Endothelial cell of umbilical vein (primary cell): ENCODE measurements around the gene GSTK1. TPM values are rescaled to one million over a fixed set of nuclear protein-coding genes. Genes with fewer than 3 reads are reported as not detected.

Experiments
- BruUV-seq: library from RNA; stranded (reverse); fragments of 400-500 nt; replicated peaks from 2 replicates; lab custom pipeline; 2021; lab: Mats Ljungman, UMichigan
- CTCF ChIA-PET: fragments of 300-600, 350-600 bp; sonication (Branson Sonifier 250); formaldehyde crosslinking; loops from one replicate; lab custom pipeline; 2021; ENCODE audit warnings: antibody characterized with exemption, inconsistent platforms; lab: Charles Lee
- POLR2A ChIA-PET: fragments of 300-600, 350-600 bp; sonication (Branson Sonifier 250); formaldehyde crosslinking; loops from one replicate; lab custom pipeline; 2021; ENCODE audit warnings: antibody characterized with exemption, inconsistent platforms; lab: Charles Lee
- DNase-seq: peaks from one replicate; pipeline ENCODE4 v3.0.0-alpha.2; 2011; ENCODE audit warnings: low read depth, low spot score
- FAIRE-seq: peaks from 2 replicates; lab custom pipeline; 2011; peaks lifted over from hg19 to GRCh38; lab: Jason Lieb, UNC
- H2AFZ ChIP-seq: 2 replicates; pipeline ENCODE4 v1.6.0; 2012; ENCODE audit warnings: low read depth, low read length, control low read depth, inconsistent platforms
- H3K27ac ChIP-seq: 2 replicates; pipeline ENCODE4 v1.5.1; 2011; ENCODE audit warnings: low read depth, mild to moderate bottlenecking, control low read depth, low read length, moderate library complexity; ENCODE audit not compliant: insufficient read depth
- H3K27me3 ChIP-seq, 2 experiments: 2 replicates each; pipeline versions ENCODE4 v1.6.0 to v1.6.1; 2011; ENCODE audit warnings: low read length in 2 of 2, mixed read lengths in 1 of 2; ENCODE audit not compliant: control insufficient read depth in 2 of 2, insufficient read depth in 2 of 2
- H3K36me3 ChIP-seq, 2 experiments: 2 replicates in 1 of 2; 3 replicates in 1 of 2; pipeline ENCODE4 v1.5.1; 2011; ENCODE audit warnings: low read length in 2 of 2, mild to moderate bottlenecking in 1 of 2, moderate library complexity in 1 of 2; ENCODE audit not compliant: control insufficient read depth in 2 of 2, insufficient read depth in 2 of 2; ENCODE audit errors: extremely low read depth in 1 of 2
- H3K4me1 ChIP-seq: 3 replicates; pipeline ENCODE4 v1.5.1; 2011; ENCODE audit warnings: mild to moderate bottlenecking, low read length; ENCODE audit not compliant: control insufficient read depth, insufficient read depth; ENCODE audit errors: extremely low read depth
- H3K4me2 ChIP-seq: 2 replicates; pipeline ENCODE4 v1.6.1; 2011; ENCODE audit warnings: low read length, control low read depth, mixed read lengths; ENCODE audit not compliant: insufficient read depth
- H3K4me3 ChIP-seq, 3 experiments: fragments of 200-600 bp in 1 of 3; sonication (generic), shearing (Covaris generic) in 1 of 3; replicated peaks in 1 of 3; 2 replicates each; pipeline ENCODE4 v1.5.1; 2011 to 2016; ENCODE audit warnings: control low read depth in 3 of 3, low read length in 3 of 3, mild to moderate bottlenecking in 2 of 3, inconsistent platforms in 1 of 3, low read depth in 1 of 3, moderate library complexity in 1 of 3; ENCODE audit not compliant: insufficient read depth in 1 of 3
- H3K79me2 ChIP-seq: 2 replicates; pipeline ENCODE4 v1.6.0; 2012; ENCODE audit warnings: low read length, inconsistent platforms; ENCODE audit not compliant: control insufficient read depth, insufficient read depth
- H3K9ac ChIP-seq: replicated peaks from 2 replicates; pipeline ENCODE3; 2011; ENCODE audit warnings: low read length, control low read depth; ENCODE audit not compliant: insufficient read depth; ENCODE audit errors: extremely low read depth
- H3K9me1 ChIP-seq: replicated peaks from 3 replicates; pipeline ENCODE4 v1.6.0; 2011; ENCODE audit warnings: mild to moderate bottlenecking, low read length; ENCODE audit not compliant: control insufficient read depth, insufficient read depth; ENCODE audit errors: extremely low read depth
- H3K9me3 ChIP-seq: replicated peaks from 2 replicates; pipeline ENCODE4 v1.5.1; 2012; ENCODE audit warnings: low read length, inconsistent platforms; ENCODE audit not compliant: control insufficient read depth, insufficient read depth
- H4K20me1 ChIP-seq: replicated peaks from 2 replicates; pipeline ENCODE3; 2011; ENCODE audit warnings: mild to moderate bottlenecking, low read length; ENCODE audit not compliant: control insufficient read depth, insufficient read depth; ENCODE audit errors: extremely low read depth
- EZH2 ChIP-seq: IDR thresholded peaks from 2 replicates; pipeline ENCODE4 v1.6.1; 2012; ENCODE audit warnings: borderline replicate concordance, low read depth, mild to moderate bottlenecking, moderate library complexity, low read length, inconsistent platforms; ENCODE audit not compliant: severe bottlenecking
- FOS ChIP-seq: IDR thresholded peaks from 2 replicates; pipeline ENCODE4 v1.6.1; 2011; ENCODE audit warnings: mild to moderate bottlenecking, low read length, moderate library complexity, borderline replicate concordance; ENCODE audit not compliant: insufficient read depth
- GATA2 ChIP-seq: IDR thresholded peaks from 2 replicates; pipeline ENCODE4 v1.7.0; 2011; ENCODE audit warnings: low read depth, mild to moderate bottlenecking, moderate library complexity, mixed read lengths, low read length; ENCODE audit not compliant: insufficient read length, insufficient read depth
- JUN ChIP-seq: IDR thresholded peaks from 2 replicates; pipeline ENCODE4 v1.6.1; 2011; ENCODE audit warnings: borderline replicate concordance, low read depth; ENCODE audit not compliant: insufficient read length, insufficient read depth
- MYC ChIP-seq: IDR thresholded peaks from one replicate; pipeline ENCODE4 v1.6.1; 2011; ENCODE audit warnings: mild to moderate bottlenecking, low read depth, low read length
- POLR2A ChIP-seq: IDR thresholded peaks from 2 replicates; pipeline ENCODE4 v1.6.1; 2012; ENCODE audit warnings: low read depth, mild to moderate bottlenecking, control low read depth, low read length
- POLR2AphosphoS5 ChIP-seq: IDR thresholded peaks from 2 replicates; pipeline ENCODE4 v1.6.1; 2012; ENCODE audit warnings: low read depth, mild to moderate bottlenecking, control low read depth, low read length, moderate library complexity; ENCODE audit not compliant: insufficient read depth
- dilution Hi-C: fragments of 300-500 bp; cut with MboI; formaldehyde crosslinking; loops from one replicate; pipeline ENCODE4 v1.15.0; 2019; ENCODE audit warnings: low sequenced_read_pairs; ENCODE audit not compliant: extremely low pct_ligation_motif_present
- intact Hi-C: fragments of 100-400 bp; cut with micrococcal nuclease; formaldehyde crosslinking; loops from one replicate; pipeline ENCODE4 v1.10.0; 2022
- polyA plus RNA-seq, 4 experiments: library from polyadenylated mRNA; depleted of rRNA in 3 of 4; stranded (reverse) in 3 of 4; unstranded in 1 of 4; fragments of >200 nt; gene quantifications; 2 replicates each; pipeline versions ENCODE4 v1.2.1 to v1.2.3, GENCODE V29; 2011 to 2012; ENCODE audit warnings: missing spikeins in 1 of 4
- total RNA-seq: library from RNA; stranded (reverse); gene quantifications from 2 replicates; pipeline ENCODE4 v1.2.3, GENCODE V29; 2021
- TF ChIP-seq, protein P1 (sequence below), 2 donors: IDR thresholded peaks; 1 replicate in 1 of 2; 2 replicates in 1 of 2; pipeline ENCODE4 v1.5.1; 2011; ENCODE audit warnings: low read length in 2 of 2, mild to moderate bottlenecking in 2 of 2, moderate library complexity in 2 of 2, control low read depth in 1 of 2, inconsistent platforms in 1 of 2, low read depth in 1 of 2; ENCODE audit not compliant: insufficient read depth in 1 of 2; ENCODE audit errors: extremely low read depth in 1 of 2
- TF ChIP-seq, protein P2 (sequence below): IDR thresholded peaks from 2 replicates; pipeline ENCODE4 v1.6.1; 2011; ENCODE audit not compliant: insufficient read depth, insufficient read length

Gene GSTK1
- total and polyA plus RNA-seq, 2 donors (not counting 3 experiments of a cell fraction or from before 2014, with no cell fraction given), result 119 to 132 TPM

DNA sequence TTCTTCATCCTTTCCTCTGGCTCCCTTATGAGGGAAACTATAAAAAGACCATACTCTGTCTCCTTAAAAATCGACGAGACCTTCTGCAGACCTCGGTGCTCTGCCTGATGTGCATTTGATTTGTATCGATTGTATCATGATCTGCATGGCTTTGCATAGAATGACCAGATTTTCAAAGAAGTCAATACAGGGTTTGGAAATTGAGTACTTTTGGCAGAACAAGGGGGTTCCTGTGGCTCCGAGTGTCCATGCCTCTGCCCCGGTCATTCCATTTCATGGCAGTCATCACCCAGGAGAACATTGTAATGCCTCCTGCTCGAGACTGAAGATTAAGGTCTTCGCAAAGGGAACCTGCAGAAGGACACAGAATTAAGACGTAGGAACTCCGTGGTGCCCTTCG, 25.6 kb downstream of the GSTK1 start:
- dilution Hi-C loops (no loop called here), intact Hi-C loops (loop anchor here (1.0 to 5.0 kb wide), 6 partner anchors 7 to 210 kb away; partner anchors contain the start of gene GSTK1)
- BruUV-seq, result TSS peak; percentile 61
- H4K20me1 ChIP-seq, result no peaks in the 10 kb centered on the region
- POLR2A ChIA-PET, result no interaction called here
- H3K79me2 ChIP-seq, result peaks cover 36% of the 10 kb centered on the region
- H3K36me3 ChIP-seq, result peaks cover 4 to 11% of the 10 kb centered on the region in 2 experiments
- peaks cover 30% of the 10 kb centered on the region for H3K4me1 ChIP-seq
- FAIRE-seq (peak; percentile 81), DNase-seq (peak; percentile 38)
- no peak overlapping the region for H2AFZ ChIP-seq
- H3K9me1 ChIP-seq, result no peaks in the 10 kb centered on the region
- TF ChIP-seq FOS (no peak), MYC (no peak), POLR2A (no peak), POLR2AphosphoS5 (no peak), GATA2 (no peak), EZH2 (no peak), JUN (no peak)
- TF ChIP-seq, protein P1, sequence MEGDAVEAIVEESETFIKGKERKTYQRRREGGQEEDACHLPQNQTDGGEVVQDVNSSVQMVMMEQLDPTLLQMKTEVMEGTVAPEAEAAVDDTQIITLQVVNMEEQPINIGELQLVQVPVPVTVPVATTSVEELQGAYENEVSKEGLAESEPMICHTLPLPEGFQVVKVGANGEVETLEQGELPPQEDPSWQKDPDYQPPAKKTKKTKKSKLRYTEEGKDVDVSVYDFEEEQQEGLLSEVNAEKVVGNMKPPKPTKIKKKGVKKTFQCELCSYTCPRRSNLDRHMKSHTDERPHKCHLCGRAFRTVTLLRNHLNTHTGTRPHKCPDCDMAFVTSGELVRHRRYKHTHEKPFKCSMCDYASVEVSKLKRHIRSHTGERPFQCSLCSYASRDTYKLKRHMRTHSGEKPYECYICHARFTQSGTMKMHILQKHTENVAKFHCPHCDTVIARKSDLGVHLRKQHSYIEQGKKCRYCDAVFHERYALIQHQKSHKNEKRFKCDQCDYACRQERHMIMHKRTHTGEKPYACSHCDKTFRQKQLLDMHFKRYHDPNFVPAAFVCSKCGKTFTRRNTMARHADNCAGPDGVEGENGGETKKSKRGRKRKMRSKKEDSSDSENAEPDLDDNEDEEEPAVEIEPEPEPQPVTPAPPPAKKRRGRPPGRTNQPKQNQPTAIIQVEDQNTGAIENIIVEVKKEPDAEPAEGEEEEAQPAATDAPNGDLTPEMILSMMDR (IDR thresholded peaks at IDR 0.05; ENCODE audit: extremely low read depth in 1 of 2, insufficient read depth in 1 of 2, low read depth in 1 of 2, low read length in 2 of 2), result no peak
- TF ChIP-seq, protein P2, sequence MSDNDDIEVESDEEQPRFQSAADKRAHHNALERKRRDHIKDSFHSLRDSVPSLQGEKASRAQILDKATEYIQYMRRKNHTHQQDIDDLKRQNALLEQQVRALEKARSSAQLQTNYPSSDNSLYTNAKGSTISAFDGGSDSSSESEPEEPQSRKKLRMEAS, result no peak
- peak overlapping the region; percentile 68 for H3K4me2 ChIP-seq
- peak overlapping the region; percentile 81 to 97 (median 91) for H3K4me3 ChIP-seq
- H3K27ac ChIP-seq, result peak overlapping the region; percentile 91
- H3K9ac ChIP-seq, result peak overlapping the region; percentile 98
- H3K27me3 ChIP-seq, result no peaks in the 10 kb centered on the region
- no peaks in the 10 kb centered on the region for H3K9me3 ChIP-seq
- CTCF ChIA-PET, result interaction anchor here (1.2 to 1.5 kb wide), 4 partner anchors 8 to 91 kb away, joined by 3 to 9 read pairs (median 8); no protein-coding TSS in a partner anchor
